MV-4-11 (cell line): Measurements from ENCODE around the gene RRP9.

Experiments used
- DNase-seq: peaks from one replicate; lab custom pipeline; 2025; lab: John Stamatoyannopoulos, UW

Gene RRP9

GRCh38 chr3:51955893-51956770 is 14.4 kb upstream of the RRP9 start:
- DNase-seq: no peak

- DNase-seq: no peak
These were observed 13.6 kb upstream of the RRP9 start, which contains the start of gene GPR62 for GRCh38 chr3:51955175-51955892. Gene GPR62, plus strand, starts transcription at chr3:51955381. Its CDS starts 272 bp downstream, at chr3:51955653.

- DNase-seq: no peak
These were observed 13.0 kb upstream of the RRP9 start for GRCh38 chr3:51954713-51955112.

- peak; percentile 79 for DNase-seq
These were observed 12.4 kb upstream of the RRP9 start for GRCh38 chr3:51954105-51954504.

- DNase-seq: peak; percentile 86
These were observed 11.7 kb upstream of the RRP9 start for GRCh38 chr3:51953445-51953844.

- no peak for DNase-seq
These were observed 9.2 kb upstream of the RRP9 start for GRCh38 chr3:51950899-51951298.

GRCh38 chr3:51949121-51949520 is 7.4 kb upstream of the RRP9 start:
- no peak for DNase-seq

GRCh38 chr3:51948016-51948580 is 6.4 kb upstream of the RRP9 start:
- DNase-seq: no peak

DNA sequence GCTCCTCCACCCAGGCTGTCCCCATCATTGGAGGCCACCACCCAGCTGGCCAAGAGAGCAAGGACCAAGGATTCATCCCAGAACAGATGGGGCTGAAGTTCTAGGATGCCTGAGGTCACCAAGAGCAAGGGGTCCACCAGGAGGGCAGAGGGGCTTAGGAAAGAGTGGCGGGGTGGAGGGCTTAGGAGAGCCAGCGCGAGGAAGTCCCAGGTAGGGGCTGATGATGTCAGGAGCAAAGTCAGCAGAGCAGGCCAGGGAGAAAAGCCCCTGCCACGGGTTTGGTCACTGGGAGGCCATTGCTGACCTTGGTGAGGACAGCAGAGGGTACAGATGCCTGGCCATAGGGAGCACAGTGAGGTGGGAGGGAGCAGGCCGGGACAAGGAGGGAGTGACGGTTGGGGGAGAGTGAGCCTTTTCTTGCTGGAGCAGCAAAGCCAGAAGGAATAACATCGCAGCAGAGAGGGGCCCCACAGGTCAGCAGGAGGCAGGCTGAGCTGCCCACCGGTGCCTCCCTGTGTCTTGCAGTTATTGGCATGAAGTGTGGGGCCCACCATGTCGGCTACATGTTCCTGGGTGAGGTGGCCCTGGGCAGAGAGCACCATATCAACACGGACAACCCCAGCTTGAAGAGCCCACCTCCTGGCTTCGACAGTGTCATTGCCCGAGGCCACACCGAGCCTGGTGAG is 5.7 kb upstream of the RRP9 start:
- DNase-seq: no peak

GRCh38 chr3:51946796-51947195 is 5.1 kb upstream of the RRP9 start:
- DNase-seq: no peak

DNA sequence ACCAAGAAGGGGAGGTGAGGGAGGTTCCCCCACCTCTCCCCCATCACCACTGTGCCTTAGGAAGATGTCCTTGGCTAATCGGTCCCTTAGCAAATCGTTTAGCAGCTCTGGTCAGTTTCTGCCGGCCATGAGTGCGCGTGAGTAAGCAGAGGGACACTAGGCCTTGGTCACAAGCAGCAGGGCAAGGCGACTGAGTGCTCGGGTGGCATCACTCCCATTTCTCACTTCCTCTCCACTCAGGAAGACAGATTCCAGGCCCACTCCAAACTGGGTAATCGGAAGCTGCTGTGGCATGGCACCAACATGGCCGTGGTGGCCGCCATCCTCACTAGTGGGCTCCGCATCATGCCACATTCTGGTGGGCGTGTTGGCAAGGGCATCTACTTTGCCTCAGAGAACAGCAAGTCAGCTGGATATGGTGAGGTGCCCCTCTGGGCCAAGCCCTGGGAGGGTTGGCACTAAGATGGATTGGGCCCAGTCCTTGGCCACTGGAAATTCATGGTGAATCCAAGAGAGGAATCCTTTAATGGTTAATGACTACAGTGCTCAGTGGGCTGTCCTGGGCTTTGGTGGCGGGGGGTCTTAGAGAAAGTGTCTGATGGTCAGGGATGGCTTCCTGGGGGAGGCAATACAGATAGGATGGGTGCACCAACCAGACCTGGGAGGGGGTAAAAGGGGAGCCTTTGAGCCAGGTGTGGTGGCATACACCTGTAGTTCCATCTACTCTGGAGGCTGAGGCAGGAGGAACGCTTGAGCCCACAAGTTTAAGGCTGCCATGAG is 4.4 kb upstream of the RRP9 start:
- no peak for DNase-seq

DNA sequence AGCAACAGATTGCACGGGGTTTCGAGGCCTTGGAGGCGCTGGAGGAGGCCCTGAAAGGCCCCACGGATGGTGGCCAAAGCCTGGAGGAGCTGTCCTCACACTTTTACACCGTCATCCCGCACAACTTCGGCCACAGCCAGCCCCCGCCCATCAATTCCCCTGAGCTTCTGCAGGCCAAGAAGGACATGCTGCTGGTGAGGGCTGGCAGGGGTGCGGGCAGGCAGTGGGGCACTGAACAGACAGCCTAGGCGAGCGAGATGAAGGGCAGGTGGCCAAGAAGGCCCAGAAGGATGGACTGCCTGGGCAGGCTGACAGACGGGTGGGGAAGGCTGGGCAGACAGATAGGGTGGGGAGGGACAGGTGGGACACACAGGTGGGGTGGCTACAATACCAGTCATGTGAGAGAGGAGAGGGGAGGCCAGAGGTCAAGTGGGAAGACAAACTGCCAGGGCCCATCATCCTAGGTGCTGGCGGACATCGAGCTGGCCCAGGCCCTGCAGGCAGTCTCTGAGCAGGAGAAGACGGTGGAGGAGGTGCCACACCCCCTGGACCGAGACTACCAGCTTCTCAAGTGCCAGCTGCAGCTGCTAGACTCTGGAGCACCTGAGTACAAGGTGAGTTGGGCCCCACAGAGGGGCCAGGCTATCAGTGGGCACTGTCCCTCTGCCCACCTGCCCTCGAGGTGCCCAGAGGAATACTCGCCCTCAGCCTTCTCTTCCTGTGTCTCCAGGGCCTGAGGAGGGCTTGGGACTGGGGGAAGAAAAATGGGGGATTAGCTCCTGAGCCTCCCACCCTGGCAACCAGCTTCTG is 3.5 kb upstream of the RRP9 start:
- DNase-seq: no peak

DNA sequence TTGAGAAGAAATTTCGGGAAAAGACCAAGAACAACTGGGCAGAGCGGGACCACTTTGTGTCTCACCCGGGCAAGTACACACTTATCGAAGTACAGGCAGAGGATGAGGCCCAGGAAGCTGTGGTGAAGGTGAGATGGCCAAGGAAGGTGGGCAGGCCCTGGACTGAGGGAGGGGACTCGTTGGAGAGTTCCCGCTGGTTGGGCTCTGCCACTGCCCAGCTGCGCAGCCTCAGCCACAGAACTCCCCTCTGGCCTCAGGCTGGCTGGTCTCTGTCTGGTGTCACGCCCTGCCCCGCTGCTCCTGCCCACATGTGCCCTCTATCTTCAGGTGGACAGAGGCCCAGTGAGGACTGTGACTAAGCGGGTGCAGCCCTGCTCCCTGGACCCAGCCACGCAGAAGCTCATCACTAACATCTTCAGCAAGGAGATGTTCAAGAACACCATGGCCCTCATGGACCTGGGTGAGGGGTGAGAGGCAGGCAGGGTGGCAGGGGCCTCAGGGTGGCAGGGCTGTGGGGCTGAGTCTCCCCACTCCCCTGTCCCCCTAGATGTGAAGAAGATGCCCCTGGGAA is 2.8 kb upstream of the RRP9 start:
- no peak for DNase-seq

DNA sequence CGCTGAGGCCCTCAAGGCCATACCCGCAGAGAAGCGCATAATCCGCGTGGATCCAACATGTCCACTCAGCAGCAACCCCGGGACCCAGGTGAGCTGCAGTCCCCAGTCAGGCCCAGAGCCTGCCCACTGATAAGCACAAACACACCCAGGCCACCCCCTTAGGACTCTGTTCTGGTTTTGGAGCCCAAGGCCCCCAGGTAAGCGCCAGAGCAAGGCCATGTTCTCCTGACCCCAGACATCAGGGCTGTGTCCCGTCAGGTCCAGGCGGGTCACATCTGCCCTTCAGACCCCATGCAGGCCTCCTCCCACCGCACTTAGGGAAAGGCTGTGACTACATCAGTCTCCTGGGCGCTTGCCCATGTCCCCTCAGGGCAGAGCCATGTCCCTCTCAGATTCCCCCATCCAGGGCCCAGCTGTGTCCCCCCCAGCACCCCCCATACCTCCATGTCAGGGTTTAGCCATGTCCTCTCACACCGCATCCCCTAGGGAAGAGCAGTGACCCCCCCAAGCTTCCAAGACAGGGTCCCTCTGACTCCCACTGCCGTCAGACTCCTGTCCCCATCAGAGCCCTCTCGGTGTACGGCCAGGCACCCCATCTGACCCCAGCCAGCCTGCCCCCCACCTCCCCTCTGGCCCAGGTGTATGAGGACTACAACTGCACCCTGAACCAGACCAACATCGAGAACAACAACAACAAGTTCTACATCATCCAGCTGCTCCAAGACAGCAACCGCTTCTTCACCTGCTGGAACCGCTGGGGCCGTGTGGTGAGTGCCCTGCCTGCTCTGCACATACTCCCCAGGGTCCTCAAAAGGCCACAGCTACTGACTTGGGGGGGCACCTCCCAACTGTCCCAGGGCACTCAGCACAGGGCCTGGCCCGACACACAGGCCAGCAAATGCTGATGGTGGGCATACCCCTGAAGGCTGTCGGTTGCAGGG is 2.0 kb upstream of the RRP9 start:
- no peak for DNase-seq

GRCh38 chr3:51942603-51943450 is 1.1 kb upstream of the RRP9 start:
- no peak for DNase-seq

DNA sequence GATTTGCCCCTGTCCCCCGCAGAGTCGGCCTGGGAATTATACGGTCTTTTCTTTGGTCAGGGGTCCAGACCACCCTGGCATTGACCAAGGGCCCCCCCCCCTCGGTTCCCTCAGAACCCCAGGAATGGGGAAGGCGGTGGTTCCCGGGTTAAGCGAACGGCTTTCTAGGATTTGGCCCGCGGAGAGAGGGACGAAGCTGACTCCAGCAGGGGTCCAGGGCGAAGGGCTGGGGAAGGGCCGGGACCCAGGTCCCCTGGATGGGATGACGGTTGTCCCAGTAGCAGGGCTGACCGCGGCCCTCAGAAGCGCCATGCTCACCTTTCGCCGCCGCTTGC is 274 bp downstream of the RRP9 start:
- DNase-seq: no peak

DNA sequence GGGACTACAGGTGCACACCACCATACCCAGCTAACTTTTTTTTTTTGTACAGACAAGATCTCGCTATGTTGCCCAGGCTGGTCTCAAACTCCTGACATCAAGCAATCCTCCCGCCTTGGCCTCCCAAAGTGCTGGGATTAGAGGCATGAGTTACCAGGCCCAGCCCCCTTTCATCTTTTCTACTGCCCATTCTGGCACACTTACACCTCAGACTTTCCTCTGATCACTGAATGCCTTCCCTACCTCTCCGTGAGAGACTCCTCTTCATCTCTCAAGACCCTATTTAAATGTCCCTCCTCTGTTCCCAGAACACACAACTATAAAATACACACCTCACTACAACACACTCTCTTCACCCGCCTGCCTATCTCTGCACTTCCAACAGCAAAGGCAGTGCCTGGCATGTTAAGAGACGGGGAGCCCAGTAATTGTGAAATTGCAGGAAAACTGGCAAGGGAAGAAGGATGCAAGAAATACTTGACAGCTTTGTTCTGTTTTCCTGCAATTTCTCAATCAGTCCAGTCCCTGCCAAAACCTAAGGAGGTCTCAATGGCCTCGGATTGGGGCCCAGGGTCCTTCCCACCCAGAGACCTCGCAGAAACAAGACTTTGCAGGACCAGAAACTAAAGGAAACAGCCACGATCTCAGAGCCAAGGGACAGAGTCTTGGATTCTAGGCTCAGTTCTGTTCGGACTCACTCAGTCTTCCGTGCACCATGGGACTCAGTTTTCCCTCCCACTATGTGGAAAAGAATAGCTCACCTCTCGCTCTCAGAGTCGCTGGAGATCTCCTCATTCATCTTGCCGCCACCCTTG is 849 bp downstream of the RRP9 start:
- no peak for DNase-seq
